HG03457 (cell line): ENCODE data around the gene KRTCAP2.
"Not testable (repeated sequence)": the region's sequence is repeated elsewhere in the genome, so short reads cannot be mapped to it uniquely, and the experiment has no call there.

Experiments used
- ATAC-seq: cut with Tn5 transposase; IDR thresholded peaks from one replicate; pipeline ENCODE4 v1.9.1; 2021; ENCODE audit warnings: moderate number of reproducible peaks; ENCODE audit not compliant: unreplicated experiment

KRTCAP2 gene

GRCh38 chr1:155172732-155173477, at the start of gene KRTCAP2:
Gene KRTCAP2 (minus strand): TSS chr1:155173304. CDS start chr1:155173224, 80 bp downstream.
- peak; percentile 53 for ATAC-seq

- ATAC-seq = not testable (repeated sequence)
Measured at GRCh38 chr1:155220211-155220965, 47.3 kb upstream of the KRTCAP2 start.

- ATAC-seq = no peak
Measured at GRCh38 chr1:155219592-155220031, 46.5 kb upstream of the KRTCAP2 start.

- no peak for ATAC-seq
Measured at GRCh38 chr1:155218854-155219591, 45.9 kb upstream of the KRTCAP2 start.

GRCh38 chr1:155214702-155215101, 41.6 kb upstream of the KRTCAP2 start:
- not testable (repeated sequence) for ATAC-seq

- ATAC-seq = not testable (repeated sequence)
Measured at GRCh38 chr1:155212051-155212440, 38.9 kb upstream of the KRTCAP2 start.

GRCh38 chr1:155211381-155212050, 38.4 kb upstream of the KRTCAP2 start:
- ATAC-seq = not testable (repeated sequence)

GRCh38 chr1:155210314-155211104, 37.4 kb upstream of the KRTCAP2 start:
- ATAC-seq = no peak

GRCh38 chr1:155209312-155209721, 36.2 kb upstream of the KRTCAP2 start:
- no peak for ATAC-seq

GRCh38 chr1:155208541-155209311, 35.6 kb upstream of the KRTCAP2 start, which contains the start of gene MTX1:
Gene MTX1 (plus strand): TSS chr1:155208695. CDS start chr1:155208805, 110 bp downstream.
- ATAC-seq = peak; percentile 38

GRCh38 chr1:155207806-155208540, 34.9 kb upstream of the KRTCAP2 start, which contains the start of gene THBS3:
Gene THBS3 (minus strand): TSS chr1:155207897. CDS start chr1:155207876, 21 bp downstream.
- ATAC-seq = no peak

- no peak for ATAC-seq
Measured at GRCh38 chr1:155206891-155207805, 34.0 kb upstream of the KRTCAP2 start.

- ATAC-seq = no peak
Measured at GRCh38 chr1:155205969-155206593, 33.0 kb upstream of the KRTCAP2 start.

GRCh38 chr1:155205035-155205434, 31.9 kb upstream of the KRTCAP2 start:
- no peak for ATAC-seq

- ATAC-seq = no peak
Measured at GRCh38 chr1:155202731-155203515, 29.8 kb upstream of the KRTCAP2 start.

GRCh38 chr1:155202198-155202597, 29.1 kb upstream of the KRTCAP2 start:
- ATAC-seq = no peak
